K562 (cell line): ENCODE measurements around the gene CTH. TPM values are rescaled to one million over a fixed set of nuclear protein-coding genes. Genes with fewer than 3 reads are reported as not detected.

Experiments
- ZBTB40 ChIP-seq, 2 experiments: fragments of 450-650 bp in 1 of 2; sonication (generic) in 1 of 2; formaldehyde crosslinking in 1 of 2; IDR thresholded peaks; 2 replicates each; pipeline versions ENCODE4 v1.7.1 to v1.9.0; 2016 to 2022; ENCODE audit warnings: inconsistent platforms in 1 of 2, mild to moderate bottlenecking in 1 of 2, missing genetic modification reagents in 1 of 2
- ZNF609 ChIP-seq: sonication (generic); formaldehyde crosslinking; IDR thresholded peaks from 2 replicates; pipeline ENCODE4 v1.8.1; 2023; ENCODE audit warnings: missing genetic modification reagents, mild to moderate bottlenecking, borderline replicate concordance
- polyA plus RNA-seq, 8 experiments: library from polyadenylated mRNA; depleted of rRNA in 4 of 8; stranded (reverse) in 5 of 8; unstranded in 3 of 8; fragments of >200 nt; fragmentation: Nextera tagmentation in 2 of 8; fragmentation: Illumina TruSeq in 1 of 8; extraction: Ambion mirVana in 2 of 8; extraction: Trizol in 1 of 8; gene quantifications; 2 replicates each; pipeline versions ENCODE4 v1.2.1 to v1.2.3, GENCODE V29; 2011 to 2014; ENCODE audit warnings: inconsistent platforms in 1 of 8, missing spikeins in 1 of 8
- total RNA-seq, 7 experiments: library from RNA; depleted of rRNA in 6 of 7; stranded (reverse); fragments of >200 nt in 6 of 7; fragmentation: Illumina TruSeq in 2 of 7; extraction: Trizol in 2 of 7; gene quantifications; 2 replicates each; pipeline versions ENCODE4 v1.2.1 to v1.2.3, GENCODE V29; 2011 to 2021; ENCODE audit warnings: low replicate concordance in 1 of 7

CTH gene
- total and polyA plus RNA-seq, 9 of the 15 experiments (the other 6 are each of a cell fraction or from before 2014, with no cell fraction given): 8.0 to 54.4 (median 30.9) TPM

GRCh38 chr1:70387507-70387906, 23.6 kb upstream of the CTH start (continued):
- TF ChIP-seq ZBTB40 (IDR thresholded peaks at IDR 0.05) (no peak), ZBTB40 (CRISPR knock-in tag; IDR thresholded peaks at IDR 0.05) (no peak), ZNF609 (CRISPR knock-in tag) (no peak)
- TF ChIP-seq, all 486 proteins: peak for 0
